OCI-LY3 (cell line): ENCODE measurements around the gene LEMD1.

Source experiments
- CTCF ChIP-seq: fragments of 200-600, 300-600 bp; sonication (generic); IDR thresholded peaks from 2 replicates; pipeline ENCODE4 v1.5.1; 2014; ENCODE audit warnings: antibody characterized with exemption, low read length, low read depth
- EZH2phosphoT487 ChIP-seq: fragments of 200-600 bp; shearing (Covaris generic); IDR thresholded peaks from 2 replicates; pipeline ENCODE4 v1.6.1; 2018; ENCODE audit warnings: antibody characterized with exemption, mixed run types, low read depth

DNA sequence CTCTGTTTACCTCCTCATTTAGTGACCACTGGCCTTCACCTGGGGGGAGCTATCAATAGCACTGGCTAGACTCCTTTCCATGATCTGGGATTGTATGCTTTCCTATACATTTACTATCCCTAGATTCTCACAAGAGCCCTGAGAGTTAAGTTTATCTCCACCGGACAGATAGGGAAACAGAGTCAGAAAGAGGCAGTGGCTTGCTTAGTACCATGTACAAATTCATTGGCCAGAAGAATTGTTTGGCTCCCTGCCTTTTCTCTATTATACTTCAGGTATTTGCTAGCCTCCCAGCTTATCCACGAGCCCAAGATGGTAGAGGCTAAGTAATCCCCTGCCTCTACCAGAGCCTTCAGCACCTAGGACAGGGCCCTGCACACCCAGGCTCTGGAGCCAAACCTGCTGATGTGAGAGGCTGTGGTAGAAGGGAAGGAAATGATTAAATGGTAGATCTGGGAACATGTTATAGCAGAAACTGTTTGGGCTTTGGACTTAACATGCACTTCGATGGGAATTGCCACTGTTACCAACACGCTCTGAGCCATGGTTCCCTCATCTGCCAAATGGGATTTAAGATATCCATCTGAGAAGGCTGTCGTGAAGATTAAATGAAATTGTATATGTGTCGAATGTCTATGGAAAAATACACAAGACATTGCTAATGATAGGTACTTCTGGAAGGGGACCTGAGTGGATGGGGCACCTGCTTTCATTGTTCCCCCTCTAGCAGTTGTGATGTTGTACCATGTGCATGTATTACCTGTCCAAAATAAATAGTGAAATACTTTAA is 37.1 kb upstream of the LEMD1 start:
- no peak for TF ChIP-seq CTCF
- TF ChIP-seq EZH2phosphoT487 = no peak
